HUES6 (cell line): Measurements from ENCODE around the gene UROC1.

Source experiments
- H3K27ac ChIP-seq: 2 replicates; pipeline ENCODE4 v1.7.0; 2013; ENCODE audit warnings: low read depth, mild to moderate bottlenecking, low read length, inconsistent platforms
- H3K27me3 ChIP-seq: 2 replicates; pipeline ENCODE4 v1.6.1; 2013; ENCODE audit warnings: low read length; ENCODE audit not compliant: control insufficient read depth, insufficient read depth
- H3K36me3 ChIP-seq: 2 replicates; pipeline ENCODE4 v1.6.1; 2013; ENCODE audit warnings: low read length; ENCODE audit not compliant: control insufficient read depth, insufficient read depth
- H3K4me1 ChIP-seq: 2 replicates; pipeline ENCODE4 v1.6.1; 2013; ENCODE audit warnings: low read length; ENCODE audit not compliant: control insufficient read depth, insufficient read depth
- H3K4me3 ChIP-seq: 2 replicates; pipeline ENCODE4 v1.5.1; 2013; ENCODE audit warnings: low read depth, low read length
- H3K9ac ChIP-seq: one replicate; pipeline ENCODE4 v1.6.1; 2013; ENCODE audit warnings: mild to moderate bottlenecking, low read length
- H3K9me3 ChIP-seq: 2 replicates; pipeline ENCODE4 v1.6.1; 2013; ENCODE audit warnings: low read depth, low read length; ENCODE audit not compliant: control insufficient read depth, insufficient read depth

UROC1 gene

GRCh38 chr3:126433496-126434263 lies 83.9 kb downstream of the UROC1 start:
- no peaks in the 10 kb centered on the region for H3K27me3 ChIP-seq
- no peaks in the 10 kb centered on the region for H3K4me1 ChIP-seq
- peaks cover 19% of the 10 kb centered on the region for H3K36me3 ChIP-seq
- no peaks in the 10 kb centered on the region for H3K9me3 ChIP-seq
- H3K9ac ChIP-seq = no peak overlapping the region
- no peak overlapping the region for H3K4me3 ChIP-seq
- H3K27ac ChIP-seq = no peak overlapping the region

DNA sequence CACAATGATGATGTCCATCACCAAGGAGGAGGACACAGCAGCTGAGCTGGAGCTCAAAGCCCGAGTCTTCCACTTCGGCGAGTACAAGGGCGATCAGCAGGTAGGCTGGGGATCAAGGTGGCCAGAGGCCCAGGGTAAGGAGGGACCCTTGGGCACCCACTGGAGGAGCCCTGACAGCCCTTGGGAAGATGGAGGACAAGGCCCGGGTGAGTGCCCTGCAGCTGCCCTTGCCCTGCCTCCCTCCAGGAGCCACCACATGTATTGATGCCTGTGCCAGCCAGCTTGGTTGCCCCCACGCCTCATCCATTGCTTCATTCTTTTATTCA lies 84.5 kb downstream of the UROC1 start:
- Histone ChIP-seq H3K36me3 (peaks cover 14% of the 10 kb centered on the region), H3K9ac (no peak overlapping the region), H3K27me3 (no peaks in the 10 kb centered on the region), H3K4me3 (no peak overlapping the region), H3K9me3 (peaks cover 5% of the 10 kb centered on the region; the same call in 1 of the 2 replicates), H3K4me1 (no peaks in the 10 kb centered on the region), H3K27ac (no peak overlapping the region)

DNA sequence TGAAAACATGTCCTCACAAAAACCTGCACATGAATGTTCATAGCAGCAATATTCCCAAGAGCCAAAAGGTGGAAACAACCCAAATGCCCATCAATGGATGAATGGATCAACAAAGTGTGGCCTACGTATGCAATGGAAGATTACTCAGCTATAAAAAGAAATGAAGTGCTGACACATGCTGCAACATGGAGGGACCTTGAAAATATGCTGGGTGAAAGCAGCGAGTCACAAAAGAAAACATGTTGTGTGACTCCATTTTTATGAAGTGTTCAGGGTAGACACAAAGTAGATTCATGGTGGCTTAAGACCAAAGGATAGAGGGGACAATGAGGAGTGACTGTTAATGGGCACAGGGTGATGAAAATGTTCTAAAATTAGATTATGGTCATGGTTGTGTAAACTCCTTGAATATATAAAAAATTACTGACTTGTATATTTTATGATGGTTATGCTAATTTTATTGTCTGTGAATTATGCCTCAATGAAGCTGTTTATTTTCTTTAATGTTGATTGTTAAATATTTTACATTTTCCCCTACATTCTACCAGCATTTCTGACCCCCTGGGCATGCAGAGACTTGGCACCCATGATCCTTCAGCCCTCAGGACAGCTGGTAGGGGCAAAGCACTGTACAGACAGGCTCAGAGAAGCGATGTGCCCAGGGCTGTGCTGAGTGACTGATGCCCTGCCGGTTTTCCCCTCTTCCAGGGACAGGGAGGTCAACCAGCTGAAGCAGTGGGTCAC lies 85.0 kb downstream of the UROC1 start:
- Histone ChIP-seq H3K4me1 (no peaks in the 10 kb centered on the region), H3K9me3 (peaks cover 9% of the 10 kb centered on the region; the same call in 1 of the 2 replicates), H3K36me3 (peaks cover 10% of the 10 kb centered on the region), H3K9ac (no peak overlapping the region), H3K27ac (no peak overlapping the region), H3K27me3 (no peaks in the 10 kb centered on the region), H3K4me3 (no peak overlapping the region)
